Activated CD4-positive, CD25-positive, alpha-beta regulatory T cell (primary cell): ENCODE data around the gene NKX1-1.
"Not testable (repeated sequence)": the region's sequence is repeated elsewhere in the genome, so short reads cannot be mapped to it uniquely, and the experiment has no call there.

Experiments used
- DNase-seq, 4 experiments: peaks; one replicate each; lab custom pipeline; 2025; lab: John Stamatoyannopoulos, UW

NKX1-1 gene

DNA sequence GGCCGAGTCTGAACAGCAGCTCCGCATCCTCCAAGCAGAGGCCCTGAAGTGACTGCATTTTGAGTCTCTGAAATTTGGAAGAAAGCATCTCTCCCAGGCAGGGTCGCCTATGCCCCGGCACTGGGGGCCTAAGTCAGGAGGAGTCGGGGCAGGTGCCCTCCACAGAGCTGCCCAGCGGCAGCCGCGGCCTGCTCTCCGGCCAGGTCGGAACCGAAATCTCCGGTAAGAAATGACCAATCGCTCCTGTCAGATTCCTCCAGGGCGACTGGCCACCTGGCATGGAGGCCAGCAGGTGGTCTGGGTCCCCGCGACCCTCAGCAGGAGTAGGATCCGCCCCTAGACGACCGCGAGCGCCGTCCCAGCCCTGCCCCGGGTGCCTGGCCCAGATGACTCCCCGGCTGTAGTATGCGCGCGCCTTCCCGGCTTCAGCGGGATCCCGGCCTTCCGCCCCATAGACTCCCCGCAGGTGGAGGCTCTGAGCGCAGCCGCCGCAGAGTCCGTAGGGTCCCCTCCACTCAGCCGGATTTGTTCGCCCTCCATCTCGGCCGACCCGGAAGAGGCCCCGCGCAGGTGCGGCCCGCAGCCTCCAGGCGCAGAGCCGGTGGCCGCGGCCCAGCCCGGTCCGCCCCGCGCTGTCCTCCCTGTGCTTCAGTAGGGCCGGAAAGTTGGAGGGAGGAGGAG, 1.5 kb downstream of the NKX1-1 start:
- no peak for DNase-seq

DNA sequence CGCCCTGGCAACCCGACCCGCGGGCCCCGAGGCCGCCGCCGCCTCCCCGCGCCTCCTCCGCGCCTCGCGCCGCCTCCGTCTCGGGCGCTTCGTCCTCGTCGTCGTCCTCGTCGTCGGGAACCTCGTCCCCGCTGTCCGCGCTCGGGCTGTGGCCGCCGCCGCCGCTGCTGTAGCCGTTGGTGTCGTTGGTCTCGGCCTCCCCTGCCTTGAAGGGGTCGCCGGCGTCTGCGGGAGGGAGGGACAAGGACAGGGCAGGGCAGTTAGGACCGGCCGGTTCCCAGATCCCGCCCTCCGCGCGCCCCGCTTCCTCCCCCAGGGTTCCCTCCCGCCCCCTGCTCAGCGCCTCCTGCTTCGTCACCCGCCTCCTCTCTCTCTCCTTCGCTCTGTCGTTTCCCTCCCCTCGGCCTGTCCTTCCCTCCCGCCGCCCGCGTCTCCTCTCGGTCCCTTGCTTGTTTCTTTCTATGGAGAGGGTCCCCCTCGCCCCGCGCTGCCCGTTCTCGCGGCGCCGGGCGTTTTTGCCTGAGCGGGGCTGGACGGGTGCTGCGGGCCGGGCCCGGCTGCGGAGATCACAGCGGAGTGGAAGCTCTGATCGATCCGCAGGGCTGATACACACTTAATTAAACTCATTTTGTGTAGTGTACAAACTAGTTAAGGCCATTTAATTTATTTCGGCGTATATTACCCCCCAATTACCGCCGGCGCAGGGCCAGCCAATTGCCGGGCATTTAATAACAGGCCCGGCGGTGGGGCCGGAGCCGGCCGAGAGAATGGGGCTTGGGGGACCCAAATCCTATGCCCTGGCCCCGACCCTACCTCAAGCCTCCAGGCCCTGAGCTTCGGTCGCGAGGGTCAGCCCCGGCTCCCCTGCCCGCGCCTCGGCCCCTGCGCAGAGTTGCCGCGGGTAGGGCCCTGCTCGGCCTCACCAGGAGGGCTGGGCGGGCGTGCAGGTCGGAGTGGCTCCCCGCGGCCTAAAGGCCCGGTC, 2.4 kb downstream of the NKX1-1 start:
- DNase-seq = no peak

DNA sequence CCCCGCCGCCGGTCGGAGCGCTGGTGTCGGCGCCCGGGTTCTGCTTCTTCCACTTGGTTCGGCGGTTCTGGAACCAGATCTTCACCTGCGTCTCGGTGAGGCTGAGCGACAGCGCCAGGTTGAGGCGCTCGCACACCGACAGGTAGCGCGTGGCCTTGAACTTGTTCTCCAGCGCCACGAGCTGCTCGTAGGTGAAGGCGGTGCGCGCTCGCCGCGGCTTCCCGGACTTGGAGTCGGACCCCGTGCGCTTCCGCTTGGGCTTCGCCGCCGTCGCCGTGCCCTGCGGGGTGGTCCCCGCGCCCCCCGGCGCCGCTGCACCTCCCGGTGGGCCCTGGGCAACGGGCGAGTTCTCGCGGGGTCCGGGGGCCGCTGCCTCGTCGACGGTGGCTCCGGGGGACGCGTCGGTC, 3.1 kb downstream of the NKX1-1 start:
- DNase-seq = no peak

DNA sequence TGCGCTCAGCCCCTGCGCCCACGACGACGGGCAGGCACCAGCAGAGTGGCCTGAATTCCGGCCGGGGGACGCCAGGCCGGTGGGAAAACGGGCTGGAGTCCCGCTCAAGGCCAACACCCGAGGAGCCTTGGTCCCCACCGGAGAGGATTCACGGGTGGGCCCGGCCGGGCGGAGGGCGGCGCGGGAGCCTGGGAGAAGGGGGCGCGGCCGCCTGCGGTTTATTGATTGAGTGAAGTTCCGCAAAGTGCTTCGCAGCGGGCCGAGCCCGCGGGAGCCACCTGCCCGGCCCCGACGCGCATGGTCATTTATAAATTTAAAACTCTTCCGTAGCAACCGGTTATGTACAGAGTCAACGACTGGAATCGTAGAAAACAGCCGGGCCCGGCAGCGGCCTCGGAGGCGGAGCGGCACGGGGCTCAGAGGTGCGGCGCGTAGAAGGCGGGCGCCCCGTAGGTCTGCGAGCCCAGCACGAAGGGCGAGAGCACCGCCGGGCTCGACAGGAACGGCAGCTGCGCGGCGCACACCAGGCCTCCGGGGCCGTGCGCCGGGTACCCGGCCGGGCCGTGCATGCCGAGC, 3.6 kb downstream of the NKX1-1 start:
- no peak for DNase-seq

DNA sequence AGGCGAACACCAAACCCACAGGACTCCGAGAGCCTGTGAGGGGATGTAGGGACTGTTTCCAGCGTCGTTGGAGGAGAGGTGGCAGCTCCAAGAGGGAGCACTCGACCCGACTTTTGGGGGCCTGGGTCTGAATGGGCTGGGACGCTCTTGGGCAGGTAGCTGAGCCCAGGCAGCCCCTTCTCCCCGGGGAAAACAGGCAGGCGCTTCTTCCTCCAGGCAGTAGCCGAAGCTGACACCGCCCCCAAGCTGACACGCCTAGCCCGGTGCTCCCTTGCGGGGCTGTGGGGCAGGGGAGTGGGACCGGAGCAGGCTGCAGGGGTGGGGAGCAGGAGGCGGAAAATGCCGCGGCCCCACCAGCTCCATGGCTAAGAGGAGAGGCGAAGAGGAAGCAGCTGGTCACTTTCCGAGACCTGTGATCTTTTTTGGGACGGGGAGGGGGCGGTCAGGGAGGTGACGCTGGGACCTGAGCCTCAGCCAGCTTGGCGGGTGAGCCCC, 4.2 kb downstream of the NKX1-1 start:
- DNase-seq = no peak

DNA sequence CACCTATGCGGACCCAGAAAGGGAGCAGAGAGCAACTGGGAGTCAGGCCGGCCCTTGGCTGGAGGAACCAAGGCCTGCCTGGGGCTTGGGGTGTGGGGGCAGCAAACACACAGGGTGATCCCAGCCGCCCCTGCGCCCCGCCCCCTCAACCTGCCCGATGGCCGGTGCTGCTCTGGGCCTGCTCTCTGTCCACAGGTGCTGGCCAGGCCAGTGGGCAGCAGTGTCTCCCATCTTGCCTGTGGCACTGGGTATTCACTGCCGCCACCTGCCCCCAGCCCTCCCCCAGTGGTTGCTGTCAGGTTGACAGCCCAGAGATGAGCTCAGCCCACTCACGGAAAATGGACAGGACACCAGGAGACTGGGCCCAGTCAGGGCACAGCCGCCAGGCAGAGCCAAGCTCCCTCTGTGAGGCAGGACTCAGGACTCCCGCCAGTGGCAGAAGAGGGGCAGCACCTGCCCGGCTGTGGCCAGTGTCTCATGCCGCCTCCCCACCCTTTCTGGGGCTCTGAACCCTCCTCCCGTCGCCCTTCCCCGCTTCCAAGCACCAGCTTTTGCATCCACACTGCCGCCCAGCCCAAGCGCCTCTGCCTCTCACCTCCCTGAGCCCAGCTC, 4.7 kb downstream of the NKX1-1 start:
- no peak for DNase-seq

DNA sequence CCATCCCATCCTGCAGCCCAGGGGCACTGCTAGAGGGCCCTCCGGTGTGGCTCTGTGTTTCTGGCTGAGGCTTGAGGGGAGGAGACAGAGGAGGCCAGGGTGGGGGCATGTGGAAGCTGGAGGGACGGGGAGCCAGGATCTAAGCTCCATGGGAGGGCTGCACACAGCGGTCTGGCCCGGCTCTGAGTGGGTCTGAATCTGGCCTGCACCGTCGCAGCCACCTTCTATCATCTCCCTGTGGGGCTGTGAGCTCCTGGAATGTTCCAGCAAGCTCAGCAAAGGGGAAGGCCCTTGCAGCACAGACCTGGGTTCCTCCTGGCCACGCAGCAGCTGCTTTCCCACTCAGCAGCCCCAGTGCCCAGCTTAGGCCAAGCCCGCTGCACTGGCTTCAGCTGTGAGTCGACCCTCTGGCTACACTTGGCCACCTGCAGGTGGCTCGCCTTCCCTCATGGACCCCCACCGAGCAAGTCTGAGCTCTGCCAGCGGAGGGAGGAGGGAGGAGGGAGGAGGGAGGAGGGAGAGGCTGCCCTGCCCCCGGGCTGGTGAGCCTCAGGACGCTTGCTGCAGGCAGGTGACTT, 5.3 kb downstream of the NKX1-1 start:
- no peak for DNase-seq

DNA sequence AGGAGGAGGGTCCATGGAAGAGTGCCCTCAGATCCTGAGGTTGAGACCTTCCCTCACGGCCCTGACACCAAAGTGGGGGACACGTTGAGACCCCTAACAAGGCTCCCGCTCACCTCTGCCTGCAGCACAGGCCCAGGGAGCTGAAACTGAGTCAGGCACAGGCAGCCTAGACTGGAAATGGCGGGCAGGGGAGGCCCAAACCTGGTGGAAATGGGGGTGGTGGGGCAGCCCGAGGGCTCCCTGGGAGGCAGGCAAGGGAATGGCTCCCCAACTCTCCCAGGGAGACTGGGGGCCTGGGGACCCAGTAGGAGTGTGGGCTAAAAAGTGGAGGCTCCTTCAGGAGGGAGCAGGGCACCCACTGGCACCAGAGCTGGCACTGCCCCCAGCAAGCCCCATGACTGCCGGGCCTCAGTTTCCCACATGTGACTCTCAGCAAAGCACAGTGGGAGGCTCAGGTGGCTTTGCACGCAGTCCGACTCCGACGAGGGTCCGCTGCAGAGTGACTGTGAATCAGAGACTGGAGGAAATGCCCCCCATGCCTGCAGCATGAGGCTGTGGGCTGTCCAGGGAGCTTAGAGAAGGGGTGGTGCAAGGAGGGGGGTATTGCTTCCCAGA, 5.9 kb downstream of the NKX1-1 start:
- no peak for DNase-seq

DNA sequence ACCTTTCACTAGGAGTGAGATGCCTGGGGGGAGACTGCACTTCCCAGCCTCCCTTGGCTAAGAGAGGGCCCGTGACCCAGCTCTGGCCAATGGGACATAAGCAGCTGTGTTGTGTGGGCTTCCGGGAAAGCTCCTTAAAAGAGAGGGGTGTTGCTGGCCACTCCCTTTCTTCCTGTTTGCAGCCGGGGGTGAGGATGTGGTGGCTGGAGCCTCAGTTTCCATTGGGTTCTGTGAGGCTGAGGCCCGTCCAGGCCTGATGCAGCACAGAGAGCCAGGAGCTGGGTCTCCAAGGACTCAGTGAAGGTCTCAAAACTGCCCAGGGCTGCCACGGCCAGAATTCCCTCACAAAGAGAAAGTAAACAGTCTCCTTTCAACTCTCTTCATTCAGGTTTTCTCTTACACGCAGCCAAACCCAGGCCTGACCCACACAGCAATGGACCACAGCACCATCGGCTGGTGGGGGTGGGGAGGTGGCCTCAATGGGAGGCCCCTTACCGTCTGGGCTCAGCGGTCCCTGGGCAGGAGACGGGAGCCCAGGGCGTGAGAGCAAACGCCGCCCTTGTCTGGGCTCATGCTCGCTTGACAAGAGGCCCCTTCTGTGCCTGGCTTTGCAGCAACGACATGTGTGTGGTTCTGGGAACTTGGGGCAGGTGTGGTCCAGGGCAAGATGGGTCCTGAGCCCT, 6.6 kb downstream of the NKX1-1 start:
- DNase-seq = no peak

DNA sequence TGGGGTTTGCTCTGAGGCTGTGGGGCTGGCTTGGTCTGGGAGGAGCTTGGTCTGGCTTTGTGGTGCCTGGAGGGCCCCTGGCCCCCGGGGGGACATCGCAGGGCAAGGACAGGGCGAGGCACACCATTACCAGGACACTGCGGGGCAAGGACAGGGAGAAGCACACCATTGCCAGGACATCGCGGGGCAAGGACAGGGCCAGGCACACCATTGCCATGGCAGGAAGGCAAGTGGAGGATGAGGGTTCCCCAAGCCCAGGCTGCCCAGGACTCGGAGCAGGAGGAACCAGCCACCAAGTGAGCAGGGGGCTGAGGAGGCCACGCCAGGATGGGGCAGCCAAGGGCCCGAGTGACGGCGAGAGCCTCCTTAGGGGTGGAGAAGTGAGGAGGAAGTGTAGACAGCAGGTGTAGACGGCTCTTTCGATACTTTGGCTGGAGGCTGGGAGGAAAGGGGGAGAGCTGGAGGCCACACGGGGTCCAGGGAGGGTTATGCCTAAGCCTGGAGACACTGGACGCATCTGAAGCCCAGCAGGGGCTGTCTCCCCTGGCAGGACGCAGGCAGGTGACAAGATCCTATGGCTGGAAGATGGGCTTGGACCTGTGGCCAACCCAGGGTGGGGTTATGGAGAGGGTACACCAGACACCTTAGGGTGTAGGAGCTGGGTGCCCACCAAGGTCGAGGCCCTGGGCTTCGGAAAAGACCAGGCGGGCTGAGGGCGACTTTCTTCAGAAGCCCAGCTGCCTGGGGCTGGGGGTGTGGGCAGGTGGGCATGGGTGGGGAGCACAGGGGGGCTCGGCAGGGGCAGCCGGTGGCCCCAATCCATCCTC, 7.3 kb downstream of the NKX1-1 start:
- DNase-seq = no peak

DNA sequence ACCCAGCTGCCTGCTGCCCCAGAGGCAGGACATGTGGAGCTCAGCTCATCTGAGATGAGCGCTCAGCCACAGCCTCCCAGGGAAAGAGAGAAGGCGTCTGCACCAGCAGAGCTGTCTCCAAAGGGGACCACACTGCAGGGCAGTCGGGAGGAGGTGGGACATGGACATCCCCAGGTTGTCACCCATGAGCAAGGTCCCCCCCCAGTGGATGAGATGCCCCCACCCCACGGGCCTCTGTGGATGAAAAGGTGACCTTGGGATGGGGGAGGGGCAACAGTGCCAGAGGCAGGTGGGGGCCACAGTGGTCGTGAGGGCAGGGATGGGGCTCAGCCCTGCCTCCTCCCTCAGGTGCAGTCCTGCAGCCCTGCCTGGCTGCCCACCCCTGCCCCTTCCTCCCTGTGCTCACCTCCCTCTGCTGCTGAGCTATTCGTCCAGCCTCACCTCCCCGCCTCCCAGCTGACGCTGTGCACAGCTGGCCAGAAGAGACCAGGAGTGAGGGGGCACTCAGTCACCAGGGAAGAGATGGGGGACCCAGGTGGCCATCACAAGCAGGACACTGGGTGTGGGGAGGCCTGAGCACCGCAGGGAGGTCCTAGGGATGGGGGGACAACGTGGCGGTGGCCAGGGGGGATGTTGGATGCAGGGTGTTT, 9.3 kb downstream of the NKX1-1 start:
- DNase-seq = no peak

DNA sequence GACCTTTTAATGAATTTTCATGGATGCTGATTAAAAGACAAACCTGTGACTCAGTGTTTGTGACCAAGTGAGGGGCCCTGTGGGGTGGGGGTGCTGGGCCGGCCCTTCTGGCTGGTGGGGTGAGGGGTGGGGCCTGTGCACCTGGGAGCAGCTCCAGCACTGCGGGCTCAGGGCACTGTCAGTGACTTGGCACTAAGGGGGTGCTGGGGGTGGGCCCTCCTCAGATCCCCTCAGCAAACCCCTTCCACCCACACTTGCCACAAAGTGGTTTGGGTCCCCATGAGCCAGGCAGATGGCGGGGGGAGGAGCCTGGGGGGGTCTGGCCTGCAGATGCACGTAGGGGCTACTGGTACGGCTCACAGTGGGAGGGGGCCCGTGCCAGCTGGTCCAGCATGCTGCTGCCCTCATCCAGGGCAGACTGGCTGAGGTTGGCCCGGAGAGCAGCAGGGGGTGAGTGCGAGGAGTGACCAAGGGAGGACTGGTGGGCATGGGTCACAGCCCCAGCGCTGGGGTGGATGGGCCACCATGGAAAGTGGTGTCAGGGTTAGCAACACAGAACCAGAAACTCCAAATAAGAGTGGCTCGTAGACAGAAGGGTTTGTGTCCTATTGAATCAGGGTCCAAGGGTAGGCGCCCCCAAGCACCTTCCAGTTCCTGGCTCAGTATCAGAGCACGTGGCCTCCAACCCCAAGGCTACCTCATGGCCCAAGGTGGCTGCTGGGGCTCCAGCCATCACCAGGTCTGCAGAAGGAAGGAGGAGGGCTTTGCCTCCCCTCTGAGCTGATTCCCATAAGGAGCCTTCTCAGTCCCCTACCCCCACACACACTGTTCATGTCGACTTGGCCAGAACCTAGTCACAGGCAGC, 10.1 kb downstream of the NKX1-1 start:
- no peak for DNase-seq

DNA sequence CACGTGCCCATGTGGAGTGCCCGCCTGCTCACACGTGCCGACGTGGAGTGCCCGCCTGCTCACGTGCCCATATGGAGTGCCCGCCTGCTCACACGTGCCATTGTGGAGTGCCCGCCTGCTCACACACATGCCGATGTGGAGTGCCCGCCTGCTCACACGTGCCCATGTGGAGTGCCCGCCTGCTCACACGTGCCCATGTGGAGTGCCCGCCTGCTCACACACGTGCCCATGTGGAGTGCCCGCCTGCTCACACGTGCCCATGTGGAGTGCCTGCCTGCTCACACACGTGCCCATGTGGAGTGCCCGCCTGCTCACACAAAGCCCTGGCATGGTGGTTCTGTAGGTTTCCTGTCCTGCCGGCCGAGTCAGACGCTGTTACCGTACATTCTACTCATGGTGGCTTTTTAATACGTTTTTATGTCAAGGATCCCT, 10.8 kb downstream of the NKX1-1 start:
- not testable (repeated sequence) for DNase-seq

DNA sequence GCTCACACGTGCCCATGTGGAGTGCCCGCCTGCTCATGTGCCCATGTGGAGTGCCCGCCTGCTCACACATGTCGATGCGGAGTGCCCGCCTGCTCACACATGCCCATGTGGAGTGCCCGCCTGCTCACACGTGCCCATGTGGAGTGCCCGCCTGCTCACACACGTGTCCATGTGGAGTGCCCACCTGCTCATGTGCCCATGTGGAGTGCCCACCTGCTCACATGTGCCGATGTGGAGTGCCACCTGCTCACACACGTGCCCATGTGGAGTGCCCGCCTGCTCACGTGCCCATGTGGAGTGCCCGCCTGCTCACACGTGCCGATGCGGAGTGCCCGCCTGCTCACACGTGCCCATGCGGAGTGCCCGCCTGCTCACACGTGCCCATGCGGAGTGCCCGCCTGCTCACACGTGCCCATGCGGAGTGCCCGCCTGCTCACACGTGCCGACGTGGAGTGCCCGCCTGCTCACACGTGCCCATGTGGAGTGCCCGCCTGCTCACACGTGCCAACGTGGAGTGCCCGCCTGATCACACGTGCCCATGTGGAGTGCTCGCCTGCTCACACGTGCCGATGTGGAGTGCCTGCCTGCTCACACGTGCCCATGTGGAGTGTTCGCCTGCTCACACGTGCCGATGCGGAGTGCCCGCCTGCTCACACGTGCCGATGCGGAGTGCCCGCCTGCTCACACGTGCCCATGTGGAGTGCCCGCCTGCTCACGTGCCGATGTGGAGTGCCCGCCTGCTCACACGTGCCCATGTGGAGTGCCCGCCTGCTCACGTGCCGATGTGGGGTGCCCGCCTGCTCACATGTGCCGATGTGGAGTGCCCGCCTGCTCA, 11.5 kb downstream of the NKX1-1 start:
- not testable (repeated sequence) for DNase-seq

DNA sequence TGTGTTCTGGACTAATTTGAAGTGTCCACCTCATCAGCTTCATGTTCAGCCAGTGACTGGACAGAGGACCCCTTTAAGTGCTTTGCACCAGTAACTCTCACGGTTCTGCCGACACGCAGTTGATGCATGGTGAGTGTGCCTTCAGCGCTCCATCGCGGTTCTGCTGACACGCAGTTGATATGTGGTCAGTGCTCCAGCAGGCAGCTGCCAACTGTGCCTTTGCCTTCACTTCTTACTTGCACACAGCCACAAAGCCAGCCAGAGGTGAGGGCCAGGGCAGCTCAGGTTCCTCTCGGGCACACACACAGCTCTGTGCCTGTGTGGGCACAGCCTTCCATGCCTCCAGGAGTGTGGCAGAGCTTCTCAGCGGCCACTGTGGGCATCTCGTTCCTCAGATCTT, 12.4 kb downstream of the NKX1-1 start:
- DNase-seq = no peak

DNA sequence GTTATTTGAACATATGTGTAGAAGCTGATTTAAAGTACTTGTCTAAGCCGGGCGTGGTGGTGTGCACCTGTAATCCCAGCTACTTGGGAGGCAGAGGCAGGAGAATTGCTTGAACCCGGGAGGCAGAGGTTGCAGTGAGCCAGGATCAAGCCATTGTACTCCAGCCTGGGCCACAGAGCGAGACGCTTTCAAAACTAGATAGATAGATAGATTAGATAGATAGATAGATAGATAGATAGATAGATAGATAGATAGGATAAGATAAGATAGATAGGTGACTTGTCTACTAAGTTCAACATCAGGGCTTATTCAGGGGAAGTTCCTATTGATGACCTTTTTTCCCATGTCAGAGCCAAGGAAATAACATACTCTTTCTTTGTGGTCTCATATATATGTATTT, 12.9 kb downstream of the NKX1-1 start:
- not testable (repeated sequence) for DNase-seq
